HG03565 (cell line): ENCODE results near the gene PLD3.
"Not testable (repeated sequence)": the region's sequence is repeated elsewhere in the genome, so short reads cannot be mapped to it uniquely, and the experiment has no call there.

Experiments used
- ATAC-seq: cut with Tn5 transposase; IDR thresholded peaks from one replicate; pipeline ENCODE4 v1.9.1; 2021; ENCODE audit warnings: mild to moderate bottlenecking, moderate library complexity; ENCODE audit not compliant: unreplicated experiment

Gene PLD3

DNA sequence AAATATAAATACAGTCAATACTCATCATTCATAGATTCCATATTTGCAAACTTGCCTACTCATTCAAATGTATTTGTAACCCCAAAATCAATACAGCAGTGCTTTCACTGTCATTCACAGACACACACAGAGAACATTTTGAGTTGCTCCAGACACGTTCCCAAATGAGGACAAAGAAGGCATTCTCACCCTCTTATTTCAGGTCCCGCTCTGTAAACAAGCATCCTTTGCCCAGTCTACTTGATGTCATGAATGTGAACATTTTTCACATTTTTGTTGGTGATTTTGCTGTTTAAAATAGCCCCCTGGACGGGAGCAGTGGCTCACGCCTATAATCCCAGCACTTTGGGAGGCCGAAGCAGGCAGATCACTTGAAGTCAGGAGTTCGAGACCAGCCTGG lies 15.8 kb upstream of the PLD3 start:
- ATAC-seq, result no peak

DNA sequence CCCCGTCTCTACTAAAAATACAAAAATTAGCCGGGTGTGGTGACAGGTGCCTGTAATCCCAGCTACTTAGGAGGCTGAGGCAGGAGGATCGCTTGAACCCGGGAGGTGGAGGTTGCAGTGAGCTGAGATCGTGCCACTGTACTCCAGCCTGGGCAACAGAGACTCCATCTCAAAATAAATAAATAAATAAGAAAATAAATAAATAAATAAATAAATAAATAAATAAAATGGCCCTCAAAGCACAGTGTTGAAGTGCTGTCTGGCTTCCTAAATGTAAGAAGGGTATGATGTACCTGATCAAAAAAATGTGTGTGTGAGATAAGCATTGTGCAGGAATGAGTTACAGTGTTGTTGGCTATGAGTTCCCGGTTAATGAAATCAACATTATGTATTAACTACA lies 15.4 kb upstream of the PLD3 start:
- not testable (repeated sequence) for ATAC-seq

DNA sequence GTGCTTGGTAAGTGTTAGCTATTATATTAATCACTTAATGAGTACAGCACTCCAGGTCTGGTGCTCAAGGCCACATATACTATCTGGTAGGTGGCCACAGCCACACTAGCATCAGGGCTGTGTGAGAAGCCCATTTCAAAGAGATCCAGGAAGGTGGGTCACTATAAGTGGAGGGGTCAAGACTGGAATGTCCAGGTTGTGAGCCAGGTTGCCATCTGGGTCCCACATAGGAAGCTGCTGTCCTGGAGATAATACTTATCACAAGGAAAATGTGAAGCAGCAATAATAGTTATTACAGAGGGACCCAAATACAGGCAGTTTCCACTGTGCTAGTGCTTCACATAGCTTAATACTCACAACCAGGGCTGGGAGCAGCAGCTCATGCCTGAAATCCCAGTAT lies 13.4 kb upstream of the PLD3 start:
- no peak for ATAC-seq

DNA sequence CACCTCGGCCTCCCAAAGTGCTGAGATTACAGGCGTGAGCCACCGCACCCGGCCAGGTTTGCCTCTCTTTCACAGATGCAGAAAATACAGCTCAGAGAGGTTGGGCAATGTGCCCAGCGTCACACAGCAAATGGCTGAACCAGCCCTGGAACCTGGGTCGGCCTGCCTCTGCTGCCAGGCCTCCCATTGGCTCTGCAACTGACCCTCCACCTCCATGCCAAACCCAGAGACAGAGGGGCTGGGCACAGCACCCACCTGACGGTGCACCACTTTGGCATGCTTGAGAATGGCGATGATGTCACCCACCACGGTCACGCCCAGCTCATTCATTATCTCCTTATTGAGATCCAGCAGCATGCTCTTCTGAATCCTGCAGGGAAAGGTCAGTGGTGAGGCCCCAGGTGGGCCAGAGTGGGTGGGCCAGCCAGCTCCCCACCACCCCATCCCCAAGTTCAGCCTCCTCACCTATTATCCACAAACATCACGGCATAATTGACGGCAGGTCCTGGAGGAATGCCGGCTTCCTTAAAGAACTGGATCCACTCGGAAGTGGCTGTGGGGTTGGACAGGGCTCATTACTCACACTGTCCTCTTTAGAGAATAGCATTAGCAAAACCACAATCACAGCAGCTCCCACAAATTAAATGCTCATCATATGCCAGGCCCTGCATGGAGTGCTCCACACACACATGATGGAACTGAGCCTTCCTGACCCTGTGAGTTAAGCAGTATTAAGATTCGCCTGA lies 12.5 kb upstream of the PLD3 start:
- ATAC-seq, result no peak

DNA sequence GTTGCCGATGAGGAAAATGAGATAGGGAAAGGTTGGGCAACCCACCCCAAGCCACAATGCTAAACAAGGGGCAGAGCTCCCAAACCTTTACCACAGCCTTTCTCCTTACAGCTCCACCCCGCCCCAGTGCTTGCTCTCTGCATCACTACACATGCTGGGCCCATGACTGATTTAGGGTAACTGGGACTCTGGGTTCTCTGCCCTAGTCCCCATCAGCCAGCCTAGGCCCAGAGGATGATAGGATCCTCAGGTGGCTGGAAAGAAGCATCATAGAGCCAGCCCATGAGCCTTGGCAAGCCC lies 11.9 kb upstream of the PLD3 start:
- ATAC-seq, result no peak

DNA sequence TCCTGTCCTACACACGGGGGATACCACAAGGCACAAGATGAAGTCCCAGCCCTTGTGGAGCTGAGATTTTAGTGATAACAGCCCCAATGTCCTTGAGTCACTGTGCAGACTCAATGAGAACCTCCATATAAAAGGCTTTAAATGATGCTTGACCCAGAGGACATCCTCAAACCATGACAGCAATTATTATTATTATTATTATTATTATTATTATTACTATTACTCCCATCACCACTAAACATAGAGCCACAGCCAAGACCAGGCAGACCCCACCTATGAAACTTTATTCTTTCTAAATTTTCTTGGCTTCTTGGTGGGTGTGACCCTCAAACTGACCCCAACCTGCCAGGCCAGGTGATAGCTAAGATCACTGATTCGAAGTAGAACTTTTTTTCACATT lies 11.4 kb upstream of the PLD3 start:
- no peak for ATAC-seq

DNA sequence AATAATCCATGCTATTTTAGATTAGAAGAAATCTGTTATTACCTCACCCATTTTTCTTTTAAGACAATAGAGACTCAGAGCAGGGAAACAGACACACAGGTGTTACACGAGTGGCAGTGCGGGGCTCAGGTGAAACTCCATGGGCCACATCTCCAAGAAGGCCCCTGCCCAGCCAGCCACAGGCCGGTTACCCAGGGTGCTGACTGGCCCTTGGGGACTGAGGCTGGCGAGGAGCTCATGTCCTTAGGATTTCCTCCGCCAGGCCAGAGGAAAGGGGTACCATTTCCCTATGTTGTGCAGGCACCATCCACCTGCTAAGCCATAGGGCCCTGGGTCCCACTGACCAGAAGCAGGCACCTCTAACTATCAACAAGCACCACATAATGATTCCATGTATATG lies 10.9 kb upstream of the PLD3 start:
- ATAC-seq, result no peak

DNA sequence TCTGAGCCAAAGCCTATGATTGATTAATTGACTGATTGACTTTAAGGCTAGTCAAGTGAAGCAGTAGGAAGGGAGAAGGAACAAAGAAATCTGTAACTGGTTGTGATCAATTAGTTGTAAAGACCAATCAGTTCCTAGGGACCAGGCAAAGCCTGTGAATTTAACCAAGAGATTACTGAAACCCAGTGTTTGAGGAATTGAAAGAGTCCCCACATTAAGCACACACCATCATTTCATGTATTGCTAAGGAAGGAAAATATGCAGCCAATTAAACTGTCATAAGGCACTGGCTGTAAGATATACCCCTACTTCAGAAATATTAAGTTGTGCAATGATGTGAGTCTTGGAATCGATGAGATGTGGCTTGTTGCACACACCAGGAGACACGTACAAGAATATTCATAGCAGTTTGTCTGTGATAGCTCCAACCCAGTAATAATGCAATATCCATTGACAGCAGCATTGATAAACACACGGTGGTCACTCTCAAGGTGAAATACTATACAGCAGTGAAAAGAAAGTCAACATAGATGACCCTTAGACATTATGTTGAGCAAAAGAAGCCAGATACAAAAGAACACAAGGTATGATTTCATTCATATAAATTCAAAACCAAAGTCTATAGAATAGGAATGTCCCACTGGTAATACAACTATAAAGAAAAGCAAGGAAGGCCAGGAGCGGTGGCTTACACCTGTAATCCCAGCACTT lies 9.3 kb upstream of the PLD3 start:
- no peak for ATAC-seq

DNA sequence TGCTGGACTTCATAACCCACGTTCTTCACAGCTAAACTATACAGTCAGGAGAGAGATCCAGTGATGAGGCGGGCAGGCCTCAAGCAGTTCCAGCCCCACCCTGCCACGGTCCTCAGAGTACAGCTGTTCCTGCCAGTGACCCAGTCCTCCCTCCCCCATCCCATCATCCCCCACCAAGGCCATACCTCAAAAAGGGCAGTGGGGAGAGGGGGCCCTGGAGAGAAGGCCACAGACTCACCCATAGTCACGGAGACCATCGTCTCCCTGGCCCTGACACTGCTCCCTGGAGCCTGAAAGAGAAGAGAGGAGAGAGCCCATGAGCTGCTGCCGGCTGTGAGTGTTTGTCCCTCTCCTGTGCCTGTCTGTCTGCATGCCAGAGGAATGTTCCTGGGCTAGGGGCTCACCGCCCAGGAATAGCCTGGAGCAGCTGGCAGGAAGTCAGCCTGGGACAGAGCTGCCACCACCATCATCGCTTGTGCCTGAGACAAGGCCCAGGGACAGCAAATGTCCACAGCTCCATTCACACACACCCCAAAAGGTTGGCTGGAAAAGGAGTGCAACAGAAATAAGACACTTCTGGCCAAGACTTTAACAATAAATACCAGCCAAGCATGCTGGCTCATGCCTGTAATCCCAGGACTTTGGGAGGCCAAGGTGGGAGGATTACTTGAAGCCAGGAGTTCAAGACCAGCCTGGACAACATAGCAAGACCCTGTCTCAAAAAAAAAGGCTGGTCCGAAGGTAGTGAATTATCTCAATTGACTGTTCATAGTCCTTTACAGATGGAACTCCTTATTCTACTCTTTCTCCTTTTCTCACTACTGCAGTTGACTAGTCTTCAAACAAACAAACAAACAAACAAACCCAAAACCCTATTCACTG lies 6.7 kb upstream of the PLD3 start:
- ATAC-seq, result no peak

DNA sequence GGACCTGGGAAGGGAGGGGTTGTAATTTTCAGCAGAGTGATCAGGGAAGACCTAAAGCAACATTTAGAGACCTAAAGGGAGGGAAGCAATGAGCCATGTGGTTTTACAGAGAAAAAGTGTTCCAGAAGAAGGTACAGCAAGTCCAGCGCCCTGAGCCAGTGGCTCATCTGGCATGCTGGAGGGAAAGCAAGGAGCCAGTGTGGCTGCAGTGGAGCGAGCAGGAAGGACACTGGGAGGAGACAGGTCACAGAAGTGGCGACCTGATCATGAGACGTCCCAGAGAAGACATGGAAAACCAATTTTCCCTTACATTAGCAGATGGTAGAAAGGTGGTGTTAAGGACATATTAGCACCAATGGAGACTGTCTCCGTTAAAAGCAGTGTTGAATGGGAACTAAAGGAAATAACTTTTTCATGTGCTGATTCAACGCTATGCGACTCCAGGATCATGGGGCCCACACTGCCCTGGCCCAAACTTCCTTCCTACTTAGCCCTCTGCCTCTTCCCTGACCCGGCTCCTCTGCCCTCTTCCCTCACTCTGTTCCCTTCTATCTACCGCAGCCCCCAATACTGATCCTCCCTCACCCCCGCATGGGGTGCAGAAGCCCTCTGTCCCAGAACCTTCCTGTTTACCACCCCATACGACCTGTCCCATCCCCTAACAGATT lies 5.7 kb upstream of the PLD3 start:
- ATAC-seq, result no peak

DNA sequence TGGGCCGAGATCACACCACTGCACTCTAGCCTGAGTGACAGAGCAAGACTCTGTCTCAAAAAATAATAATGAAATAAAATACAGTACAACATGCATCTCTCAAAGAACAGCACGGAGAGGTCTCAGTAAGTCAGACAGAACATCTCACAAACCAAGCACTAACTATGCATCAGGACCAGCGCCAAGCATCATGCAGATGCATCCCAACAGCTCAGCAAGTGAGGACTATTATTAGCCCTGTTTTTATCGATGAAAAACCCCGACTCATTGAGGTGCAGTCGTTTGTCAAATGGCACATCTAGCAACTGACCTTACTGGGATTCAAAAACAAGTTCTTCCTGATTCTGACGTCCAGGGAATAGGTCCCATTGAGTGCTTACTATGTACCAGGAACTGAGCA lies 4.1 kb upstream of the PLD3 start:
- ATAC-seq, result no peak

DNA sequence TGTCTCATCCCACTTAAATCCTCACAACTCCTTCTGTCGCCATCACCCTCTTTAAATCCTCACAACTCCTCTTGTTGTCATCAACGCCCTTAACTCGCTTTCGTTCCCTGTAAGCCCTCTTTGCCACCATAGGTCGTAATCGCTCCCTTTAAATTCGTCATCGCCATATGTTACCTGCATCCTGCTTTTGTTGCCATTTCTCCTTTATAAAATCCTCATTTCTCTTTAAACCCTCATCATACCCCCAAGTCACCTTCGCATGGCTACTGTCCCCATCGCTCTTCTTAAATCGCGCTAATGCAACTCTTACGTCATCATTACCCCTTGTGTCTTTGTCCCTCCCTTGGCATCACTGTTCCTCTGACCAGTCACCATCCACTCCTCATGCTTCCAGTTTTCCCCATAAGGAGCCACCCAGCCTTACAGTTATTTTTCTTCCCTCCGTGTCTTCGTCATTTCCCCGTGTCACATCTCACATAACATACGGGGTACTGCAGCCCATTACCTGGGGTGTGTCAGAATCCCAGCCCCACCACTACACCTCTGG lies 539 bp downstream of the PLD3 start:
- no peak for ATAC-seq

DNA sequence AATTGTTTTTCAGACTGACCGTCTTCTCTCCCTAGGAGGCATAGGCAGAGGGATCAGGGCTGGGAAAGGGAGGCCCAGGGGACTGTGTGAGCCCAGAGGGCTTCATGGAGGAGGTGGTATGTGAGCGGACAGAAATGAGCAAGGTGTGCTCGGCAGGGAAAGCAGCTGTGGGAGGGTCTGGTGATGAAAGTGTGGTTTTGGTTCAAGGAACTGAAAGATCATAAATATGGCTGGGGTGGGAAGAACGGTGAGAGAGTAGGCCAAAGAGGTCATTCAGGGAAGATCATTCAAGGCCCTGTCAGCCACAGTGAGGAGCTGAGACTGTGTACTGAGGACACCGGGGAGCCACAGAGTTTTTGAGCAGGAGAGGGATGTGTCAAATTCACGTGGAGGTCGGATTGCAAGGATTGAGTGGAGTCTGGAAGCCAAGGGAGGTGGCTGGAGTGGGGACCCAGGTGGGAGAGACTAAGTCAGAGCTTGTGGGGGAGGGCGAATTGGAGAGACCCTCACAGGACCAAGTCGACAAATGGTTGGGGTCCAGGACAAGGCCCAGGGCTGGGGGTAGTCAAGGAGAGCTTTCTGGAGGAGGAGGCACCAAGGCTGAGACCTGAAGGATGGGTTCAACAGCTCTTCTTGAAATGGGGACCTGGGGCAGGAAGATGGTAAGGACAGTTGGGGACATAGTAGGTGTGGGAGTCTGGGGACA lies 7.6 kb downstream of the PLD3 start:
- no peak for ATAC-seq

DNA sequence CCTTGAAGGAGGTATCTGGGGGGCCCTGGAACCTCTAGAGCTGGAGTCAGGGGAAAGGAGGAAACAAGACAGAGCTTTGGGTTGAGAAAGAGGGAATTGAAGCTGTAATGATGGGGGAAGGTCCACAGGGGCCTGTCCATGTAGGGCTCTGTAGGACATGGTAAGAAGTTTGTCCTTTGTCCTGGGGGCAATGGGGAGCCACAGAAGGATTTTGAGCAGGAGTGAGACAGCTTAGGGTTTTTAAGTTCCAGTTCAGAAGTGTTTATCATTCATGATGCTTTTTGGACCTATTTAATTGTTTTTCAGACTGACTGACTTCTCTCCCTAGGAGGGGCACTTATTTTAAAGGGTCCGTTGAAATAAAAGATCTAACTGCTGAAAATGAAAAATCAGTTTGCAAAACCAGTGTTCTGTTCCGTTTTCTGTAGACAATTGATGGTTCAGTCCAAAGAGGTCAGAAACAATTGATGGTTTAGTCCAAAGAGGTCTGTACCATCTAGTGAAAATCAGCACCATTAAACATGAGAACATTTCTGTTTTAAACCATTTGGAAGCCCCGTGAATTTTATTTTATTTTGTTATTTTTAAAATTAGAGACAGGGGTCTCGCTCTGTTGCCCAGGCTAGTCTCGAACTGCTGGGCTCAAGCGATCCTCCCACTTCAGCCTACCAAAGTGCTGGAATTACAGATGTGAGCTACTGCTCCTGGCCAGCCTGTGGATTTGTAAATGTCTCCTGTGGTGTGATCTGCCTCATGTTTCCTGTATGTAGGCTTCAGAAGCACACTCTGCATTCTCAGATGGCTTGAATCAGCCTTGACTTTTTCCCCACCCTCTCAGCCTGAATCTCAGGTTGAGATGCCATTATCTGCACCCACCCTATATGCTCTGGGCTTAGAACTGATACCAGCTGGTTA lies 8.4 kb downstream of the PLD3 start:
- no peak for ATAC-seq

DNA sequence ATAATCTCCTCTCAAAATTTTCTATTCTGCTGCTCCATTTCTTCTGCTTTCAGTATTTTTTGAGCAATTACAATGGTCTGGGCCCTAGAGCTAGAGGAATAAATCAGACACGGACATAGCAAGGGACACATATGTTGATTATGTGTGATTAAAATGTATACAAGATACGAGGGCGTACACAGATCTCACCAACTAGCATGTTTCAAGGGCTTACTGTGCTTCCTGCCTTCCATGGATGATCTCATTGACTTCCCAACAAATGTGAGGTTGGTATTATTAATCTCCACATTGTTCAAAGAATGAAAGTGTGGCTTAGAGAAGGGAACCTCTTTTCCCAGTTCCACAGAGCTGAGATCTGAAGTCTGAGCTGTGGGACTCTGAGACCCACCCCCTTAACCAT lies 9.1 kb downstream of the PLD3 start:
- no peak for ATAC-seq

DNA sequence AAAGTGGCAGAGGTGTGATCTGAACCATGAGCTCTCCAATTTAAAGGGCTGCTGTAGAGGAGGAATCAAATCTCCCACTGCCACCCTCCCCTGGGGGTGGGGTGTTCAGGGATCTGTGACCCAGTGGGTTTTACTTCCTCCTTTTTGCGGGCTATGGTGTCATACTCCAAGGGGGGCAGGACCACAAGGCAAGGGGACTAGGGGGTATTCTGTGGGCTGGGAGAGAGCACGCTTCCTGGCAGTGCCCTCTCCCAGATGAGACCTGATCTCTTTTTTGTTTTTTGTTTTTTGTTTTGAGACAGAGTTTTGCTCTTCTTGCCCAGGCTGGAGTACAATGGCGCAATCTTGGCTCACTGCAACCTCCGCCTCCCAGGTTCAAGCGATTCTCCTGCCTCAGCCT lies 10.3 kb downstream of the PLD3 start:
- ATAC-seq, result no peak

DNA sequence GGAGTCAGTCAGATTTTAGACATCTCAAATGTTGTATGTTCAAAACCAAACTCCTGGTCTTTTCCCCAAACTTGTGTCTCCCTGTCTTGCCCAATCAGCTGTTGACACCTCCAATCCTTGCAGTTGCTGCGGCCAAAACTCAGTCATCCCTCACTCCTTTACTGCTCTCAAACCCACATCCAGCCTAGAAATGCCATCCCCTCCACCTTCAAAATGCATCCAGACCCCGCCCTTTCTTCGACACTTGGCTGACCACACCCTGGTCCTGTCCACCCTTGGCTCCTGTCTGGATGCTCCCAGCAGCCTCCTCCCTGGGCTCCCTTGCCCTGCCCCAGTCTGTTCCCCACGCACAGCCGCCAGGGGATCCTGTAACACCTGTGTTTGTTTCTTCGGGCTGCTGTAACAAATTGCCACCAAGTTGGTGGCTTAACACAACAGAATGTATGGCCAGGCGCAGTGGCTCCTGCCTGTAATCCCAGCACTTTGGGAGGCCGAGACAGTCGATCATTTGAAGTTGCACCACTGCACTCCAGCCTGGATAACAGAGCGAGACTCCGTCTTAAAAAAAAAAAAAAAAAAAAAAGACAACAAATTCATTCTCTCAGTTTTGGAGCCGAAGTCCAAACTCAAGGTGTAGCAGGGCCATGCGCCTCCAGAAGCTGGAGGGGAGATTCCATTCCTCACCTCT lies 11.7 kb downstream of the PLD3 start:
- ATAC-seq, result no peak

DNA sequence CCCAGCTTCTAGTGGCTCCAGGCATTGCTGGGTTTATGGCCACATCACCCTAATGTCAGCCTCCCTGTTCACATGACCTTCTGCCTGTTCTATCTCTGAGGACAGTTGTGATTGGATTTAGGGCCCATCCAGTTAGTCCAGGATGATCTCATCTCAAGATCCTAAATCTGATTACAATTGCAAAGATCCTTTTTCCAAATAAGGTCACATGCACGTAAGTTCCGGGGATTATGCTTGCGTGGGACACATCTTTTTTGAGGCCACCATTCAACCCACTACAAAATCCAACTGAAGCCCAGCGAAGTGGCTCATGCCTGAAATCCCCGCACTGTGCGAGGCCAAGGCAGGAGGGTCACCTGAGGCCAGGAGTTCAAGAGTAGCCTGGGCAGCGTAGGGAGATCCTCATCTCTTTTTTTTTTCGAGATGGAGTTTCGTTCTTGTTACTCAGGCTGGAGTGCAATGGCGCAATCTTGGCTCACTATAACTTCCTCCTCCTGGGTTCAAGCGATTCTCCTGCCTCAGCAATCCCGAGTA lies 12.3 kb downstream of the PLD3 start:
- ATAC-seq, result no peak

DNA sequence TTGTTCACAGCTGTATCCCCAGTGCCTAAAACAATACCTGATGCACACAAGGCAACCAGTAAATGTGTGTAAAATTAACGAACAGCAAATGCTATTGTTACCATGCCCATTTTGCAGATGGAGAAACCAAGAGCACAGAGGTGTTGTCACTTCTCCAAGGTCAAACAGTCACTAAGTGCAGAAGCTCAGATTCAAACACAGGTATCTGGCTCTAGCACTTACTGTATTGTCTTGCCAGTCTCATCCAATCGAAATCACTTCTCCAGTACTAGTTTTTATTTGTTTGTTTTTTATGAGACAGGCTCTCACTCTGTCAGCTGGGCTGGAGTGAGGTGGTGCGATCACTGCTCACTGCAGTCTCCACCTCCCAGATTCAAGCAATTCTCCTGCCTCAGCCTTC lies 13.7 kb downstream of the PLD3 start:
- no peak for ATAC-seq
